Activated T-cell treated with anti-CD3 and anti-CD28 coated beads for 48 hours (primary cell): ENCODE results near the gene CERS6.

ENCODE experiments used
- DNase-seq: peaks from one replicate; pipeline ENCODE4 v3.0.0-alpha.2; 2020; ENCODE audit warnings: low read depth

The CERS6 gene

DNA sequence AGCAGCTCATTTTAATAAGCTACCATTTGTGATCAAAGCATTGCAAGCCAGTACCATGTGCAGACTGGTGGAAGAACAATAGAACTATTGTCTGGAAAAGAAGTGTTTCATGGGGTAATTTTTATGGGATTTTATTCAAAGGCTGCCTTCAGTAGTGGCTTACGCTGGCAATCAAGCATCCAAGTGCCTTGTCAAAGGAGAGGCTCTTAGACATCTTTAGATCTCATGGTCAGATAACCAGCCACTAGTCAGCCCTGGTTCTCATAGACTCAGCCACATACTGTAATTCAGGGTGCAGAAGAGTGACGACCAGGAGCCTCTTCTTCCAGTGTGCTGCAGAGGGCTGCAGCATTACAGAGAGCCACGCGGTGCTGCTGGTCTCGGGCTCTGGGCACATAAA is 247.9 kb downstream of the CERS6 start:
- DNase-seq: no peak

- DNase-seq: no peak
These were observed 249.7 kb downstream of the CERS6 start for GRCh38 chr2:168705534-168706470.

DNA sequence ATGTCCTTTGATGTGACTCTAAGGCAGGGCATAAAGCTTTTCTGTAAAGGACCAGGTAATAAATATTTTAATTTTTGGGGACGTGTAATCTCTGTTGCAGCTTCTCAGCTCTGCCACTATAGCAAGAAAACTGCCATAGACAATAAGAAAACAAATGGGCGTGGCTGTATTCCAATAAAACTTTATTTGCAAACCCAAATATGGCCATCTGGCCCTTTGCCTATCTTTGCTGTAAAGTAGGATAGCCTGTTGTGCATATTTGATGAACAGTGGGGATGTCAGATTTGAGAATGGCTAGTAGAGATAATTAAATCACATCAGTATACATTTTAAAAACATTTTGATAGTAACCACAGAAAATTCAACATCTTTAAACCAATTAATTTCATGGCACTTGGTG is 250.7 kb downstream of the CERS6 start:
- no peak for DNase-seq

DNA sequence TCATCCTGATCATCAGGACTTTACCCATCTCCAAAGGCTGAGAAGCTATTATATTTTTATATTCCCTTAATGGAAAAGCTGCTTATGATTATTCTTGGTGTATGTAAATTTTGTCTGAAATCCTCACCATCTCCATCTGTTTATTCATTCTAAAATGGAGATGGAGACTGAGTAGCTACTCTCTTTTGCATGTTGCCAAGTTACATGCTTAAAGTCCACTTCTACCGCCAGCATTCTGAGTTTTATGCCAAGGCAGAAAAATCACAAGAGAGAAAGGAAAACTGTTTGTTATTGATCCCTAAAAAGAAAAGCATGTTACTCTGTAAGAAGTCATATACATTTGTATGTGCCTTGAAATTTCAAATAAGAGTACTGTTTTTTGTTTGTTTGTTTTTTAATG is 252.0 kb downstream of the CERS6 start:
- DNase-seq: no peak

GRCh38 chr2:168710754-168711467 is 254.8 kb downstream of the CERS6 start:
- no peak for DNase-seq

- DNase-seq: no peak
These were observed 256.0 kb downstream of the CERS6 start for GRCh38 chr2:168712053-168712452.

DNA sequence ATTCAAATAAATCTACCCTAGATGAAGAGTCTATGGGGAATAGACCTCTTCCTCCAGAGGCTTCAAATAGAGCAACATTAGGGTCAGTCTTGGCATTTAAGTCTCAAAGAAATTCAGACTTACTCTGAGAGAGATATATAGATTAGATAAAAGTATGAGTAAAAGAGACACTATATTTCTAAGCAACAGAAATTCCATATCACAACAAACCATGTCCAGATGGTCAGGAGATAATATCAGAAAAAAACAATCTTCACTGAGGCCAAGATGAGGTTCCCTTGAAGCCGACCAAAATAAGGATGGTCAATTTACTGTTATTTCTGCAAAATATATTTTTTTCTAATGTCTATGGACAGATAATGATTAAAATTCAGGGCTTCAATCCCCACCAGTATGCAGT is 257.3 kb downstream of the CERS6 start:
- no peak for DNase-seq

DNA sequence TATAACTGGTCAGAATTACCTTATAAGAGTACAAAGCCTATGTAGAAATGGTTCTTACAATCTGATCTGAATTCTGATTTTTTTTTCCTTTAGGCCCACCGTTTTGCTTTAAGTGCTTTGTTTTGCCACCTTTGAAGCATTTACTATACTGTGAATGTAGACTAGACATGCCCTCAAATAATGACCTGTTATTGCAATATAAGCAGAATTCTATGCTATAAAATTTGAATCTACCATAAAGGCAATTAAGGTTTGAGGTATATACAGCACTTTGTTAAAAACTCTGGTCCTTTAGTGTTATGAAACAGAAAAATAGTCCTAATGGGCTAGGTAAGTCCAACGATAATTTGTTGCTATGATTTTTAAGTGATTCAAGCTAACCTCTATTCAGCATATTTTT is 259.8 kb downstream of the CERS6 start:
- no peak for DNase-seq

GRCh38 chr2:168716839-168717238 is 260.8 kb downstream of the CERS6 start:
- no peak for DNase-seq

DNA sequence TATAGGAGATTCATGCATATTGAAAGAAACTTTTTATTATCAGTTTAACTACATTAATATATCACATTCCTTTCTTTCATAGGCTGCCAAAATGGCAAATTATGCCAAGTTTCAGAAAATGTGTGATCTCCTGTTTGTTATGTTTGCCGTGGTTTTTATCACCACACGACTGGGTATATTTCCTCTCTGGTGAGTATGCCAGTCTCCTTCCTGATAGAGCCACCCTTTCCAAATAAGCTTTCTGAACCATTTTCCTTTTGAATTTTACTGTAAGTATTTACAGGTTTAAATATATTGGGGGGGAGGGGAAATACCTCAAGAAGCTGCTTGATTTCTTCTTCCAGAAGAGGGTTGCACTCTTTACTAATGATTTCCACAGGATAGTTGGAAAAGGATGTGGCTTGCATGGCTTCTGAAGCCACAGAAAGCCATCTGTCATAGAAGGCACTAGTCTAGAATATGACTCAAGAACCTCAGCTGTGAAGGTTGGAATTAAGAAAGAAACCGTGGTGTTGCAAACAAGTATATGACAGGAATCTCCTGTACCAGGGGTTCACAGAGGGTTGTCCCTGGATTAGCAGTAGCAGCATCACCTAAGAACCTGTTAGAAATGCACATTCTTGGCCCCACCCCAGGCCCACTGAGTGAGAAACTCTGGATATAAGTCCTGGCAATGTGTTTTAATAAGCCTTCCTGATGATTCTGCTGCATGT is 261.9 kb downstream of the CERS6 start:
- no peak for DNase-seq

- no peak for DNase-seq
These were observed 262.6 kb downstream of the CERS6 start for GRCh38 chr2:168718622-168719021.

GRCh38 chr2:168719446-168719845 is 263.4 kb downstream of the CERS6 start:
- no peak for DNase-seq

- no peak for DNase-seq
These were observed 266.5 kb downstream of the CERS6 start for GRCh38 chr2:168722592-168722991.

- DNase-seq: no peak
These were observed 267.3 kb downstream of the CERS6 start for GRCh38 chr2:168723275-168723899.

DNA sequence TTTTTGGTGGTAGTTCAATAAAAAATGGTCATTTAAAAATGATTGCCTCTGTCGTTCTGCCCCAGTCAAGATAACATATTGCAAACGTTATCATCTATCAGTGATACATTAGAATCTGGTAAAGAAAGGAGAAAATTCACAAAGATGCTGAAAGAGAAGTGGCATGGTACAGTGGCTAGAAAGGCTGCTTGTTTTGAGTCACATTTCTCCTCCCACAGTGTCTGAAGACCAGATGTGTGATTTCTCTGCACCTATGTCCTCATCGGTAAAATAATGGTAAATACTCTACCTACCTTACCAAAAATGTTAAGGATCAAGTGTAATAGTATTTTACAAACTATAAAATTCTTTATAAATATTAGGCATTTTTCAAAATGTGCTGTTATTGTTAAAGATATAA is 270.3 kb downstream of the CERS6 start:
- no peak for DNase-seq

DNA sequence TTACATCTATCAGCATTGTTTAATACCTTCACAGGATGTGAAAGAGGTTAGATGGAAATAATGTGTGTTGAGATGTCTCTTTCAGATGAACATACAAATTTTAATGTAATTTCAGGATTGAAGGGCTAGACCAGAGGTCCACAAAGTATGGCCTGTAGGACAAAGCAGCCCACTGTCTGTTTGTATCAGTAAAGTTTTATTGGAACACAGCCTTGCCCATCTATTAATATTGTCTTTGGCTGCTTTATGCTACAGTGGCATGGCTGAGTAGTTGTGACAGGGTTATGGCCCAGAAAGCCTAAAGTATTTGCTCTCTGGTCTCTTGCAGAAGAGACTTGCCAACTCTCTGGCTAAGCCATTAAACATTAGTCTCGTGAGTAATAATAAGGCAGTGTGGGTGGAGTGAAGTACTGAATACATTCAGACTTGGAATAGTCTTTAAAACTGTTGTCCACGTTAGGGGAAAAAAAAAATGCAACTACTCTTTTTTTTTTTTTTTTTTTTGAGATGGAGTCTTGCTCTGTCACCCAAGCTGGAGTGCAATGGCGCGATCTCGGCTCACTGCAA is 271.9 kb downstream of the CERS6 start:
- no peak for DNase-seq

DNA sequence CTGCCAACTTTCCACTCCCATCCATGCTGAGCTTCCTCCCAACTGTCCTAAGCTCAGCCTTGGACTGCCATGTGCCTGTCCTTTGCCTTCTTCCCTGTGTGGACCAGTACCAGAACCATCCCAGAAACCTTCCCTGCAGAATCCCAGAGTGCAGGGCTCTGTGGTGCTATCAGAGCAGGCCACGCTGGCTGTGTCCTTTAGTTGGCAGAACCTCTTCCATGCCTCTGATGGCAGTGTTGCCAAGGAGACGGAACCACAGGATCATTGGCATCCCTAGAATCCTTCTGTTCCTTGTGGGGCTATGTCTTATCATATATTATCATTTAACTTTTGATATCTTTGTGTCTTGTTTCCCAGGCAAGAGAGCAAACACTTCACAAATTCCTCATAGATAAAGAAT is 273.4 kb downstream of the CERS6 start:
- no peak for DNase-seq

DNA sequence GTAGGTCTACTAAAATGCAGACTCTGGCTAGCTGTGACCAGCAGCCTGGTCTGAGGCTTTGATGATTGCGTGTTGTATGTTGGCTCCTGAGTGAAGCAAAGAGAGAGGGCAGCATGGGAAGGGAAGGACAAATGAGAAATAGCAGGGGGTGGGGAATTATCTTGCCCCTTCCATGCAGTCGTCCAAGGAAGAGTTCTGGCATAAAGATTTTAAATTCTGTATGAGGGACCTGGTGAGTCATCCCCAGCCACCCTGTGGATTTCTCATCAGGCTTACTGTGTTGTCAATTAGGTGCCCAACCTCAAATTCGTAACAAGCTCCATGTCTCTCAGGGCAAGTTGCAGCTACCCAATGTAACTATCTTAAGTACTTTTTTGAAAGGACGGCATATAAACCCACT is 274.3 kb downstream of the CERS6 start:
- no peak for DNase-seq

GRCh38 chr2:168731002-168731401 is 274.9 kb downstream of the CERS6 start:
- DNase-seq: no peak

- DNase-seq: no peak
These were observed 275.5 kb downstream of the CERS6 start for GRCh38 chr2:168731616-168732015.

DNA sequence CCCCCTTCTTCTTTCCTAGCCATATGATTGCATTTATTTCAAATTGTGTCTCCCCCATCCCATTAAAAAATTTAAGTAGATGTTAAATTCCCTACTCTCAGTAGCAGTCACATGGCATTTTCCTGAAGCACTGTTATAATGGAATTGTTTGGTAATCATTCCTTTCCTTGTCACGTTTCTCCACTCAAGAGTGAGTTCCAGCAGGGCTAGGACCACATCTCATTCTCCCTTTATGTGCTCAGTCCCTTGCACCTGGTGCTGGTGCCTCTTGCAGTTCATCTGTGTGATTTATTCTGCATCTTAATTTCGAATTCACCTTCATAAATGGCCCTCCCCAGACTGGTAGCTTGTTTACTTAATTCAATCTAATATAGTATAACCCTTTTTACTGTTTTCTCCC is 276.0 kb downstream of the CERS6 start:
- no peak for DNase-seq

DNA sequence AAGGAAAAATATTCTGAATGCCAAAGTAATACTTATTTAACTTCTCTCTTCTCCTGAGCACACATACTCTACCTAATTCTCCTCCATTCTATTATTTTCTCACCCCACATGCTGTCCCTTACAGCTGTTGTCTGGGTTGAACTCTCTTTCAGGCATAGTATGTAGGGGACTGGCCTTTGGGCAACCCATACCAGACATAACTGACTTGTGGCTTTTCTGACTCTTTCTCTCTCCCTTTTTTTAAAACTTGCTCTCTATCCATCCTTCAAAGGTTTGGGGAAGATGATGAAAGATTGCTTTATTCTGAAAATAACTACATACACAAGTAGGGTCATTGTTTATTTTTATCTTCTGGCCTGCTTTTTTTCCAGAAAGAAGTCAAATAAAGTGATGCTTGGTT is 276.4 kb downstream of the CERS6 start:
- DNase-seq: no peak
